ENCODE measurements around the gene OPN4.

OPN4 gene

DNA sequence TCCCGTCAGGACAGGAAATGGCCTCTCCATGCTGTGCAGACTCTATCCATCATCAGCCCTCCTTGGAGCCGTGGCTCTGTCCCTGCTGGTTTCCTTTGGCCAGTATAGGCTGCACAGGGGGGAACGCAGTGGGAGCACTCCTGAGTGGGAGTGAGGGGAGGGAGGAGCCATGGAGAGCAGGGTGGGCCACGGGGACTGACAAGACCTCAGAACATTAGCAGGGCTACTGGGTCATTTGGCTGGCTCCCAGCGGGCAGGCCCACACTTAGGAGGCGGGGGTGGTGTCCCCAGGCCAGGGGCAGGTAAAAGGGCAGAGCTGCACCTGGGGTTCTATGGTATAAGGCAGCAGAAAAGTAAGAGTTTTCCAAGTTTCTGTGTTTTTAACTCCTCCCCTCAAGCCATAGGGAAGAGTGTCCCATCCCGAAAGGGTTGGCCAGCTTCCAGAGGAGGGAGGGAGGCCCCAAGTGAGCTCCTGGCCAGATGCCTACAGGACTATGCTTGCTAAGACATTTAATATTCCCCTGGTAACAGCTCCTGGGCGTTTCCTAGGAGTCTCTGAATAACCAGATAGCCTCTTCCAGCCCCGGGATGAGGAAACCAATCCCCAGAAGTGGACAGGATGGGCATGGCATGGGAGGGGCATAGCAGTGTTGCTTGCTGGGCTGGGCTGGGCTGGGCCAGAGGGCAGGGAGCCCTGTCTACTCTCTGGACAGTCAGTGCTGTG, 5.5 kb upstream of the OPN4 start:
- no peak overlapping the region for H3K4me3 ChIP-seq (ENCODE audit: low read depth, low read length)
- TF ChIP-seq, protein P1, sequence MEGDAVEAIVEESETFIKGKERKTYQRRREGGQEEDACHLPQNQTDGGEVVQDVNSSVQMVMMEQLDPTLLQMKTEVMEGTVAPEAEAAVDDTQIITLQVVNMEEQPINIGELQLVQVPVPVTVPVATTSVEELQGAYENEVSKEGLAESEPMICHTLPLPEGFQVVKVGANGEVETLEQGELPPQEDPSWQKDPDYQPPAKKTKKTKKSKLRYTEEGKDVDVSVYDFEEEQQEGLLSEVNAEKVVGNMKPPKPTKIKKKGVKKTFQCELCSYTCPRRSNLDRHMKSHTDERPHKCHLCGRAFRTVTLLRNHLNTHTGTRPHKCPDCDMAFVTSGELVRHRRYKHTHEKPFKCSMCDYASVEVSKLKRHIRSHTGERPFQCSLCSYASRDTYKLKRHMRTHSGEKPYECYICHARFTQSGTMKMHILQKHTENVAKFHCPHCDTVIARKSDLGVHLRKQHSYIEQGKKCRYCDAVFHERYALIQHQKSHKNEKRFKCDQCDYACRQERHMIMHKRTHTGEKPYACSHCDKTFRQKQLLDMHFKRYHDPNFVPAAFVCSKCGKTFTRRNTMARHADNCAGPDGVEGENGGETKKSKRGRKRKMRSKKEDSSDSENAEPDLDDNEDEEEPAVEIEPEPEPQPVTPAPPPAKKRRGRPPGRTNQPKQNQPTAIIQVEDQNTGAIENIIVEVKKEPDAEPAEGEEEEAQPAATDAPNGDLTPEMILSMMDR (IDR thresholded peaks at IDR 0.05; ENCODE audit: low read depth, low read length): no peak

DNA sequence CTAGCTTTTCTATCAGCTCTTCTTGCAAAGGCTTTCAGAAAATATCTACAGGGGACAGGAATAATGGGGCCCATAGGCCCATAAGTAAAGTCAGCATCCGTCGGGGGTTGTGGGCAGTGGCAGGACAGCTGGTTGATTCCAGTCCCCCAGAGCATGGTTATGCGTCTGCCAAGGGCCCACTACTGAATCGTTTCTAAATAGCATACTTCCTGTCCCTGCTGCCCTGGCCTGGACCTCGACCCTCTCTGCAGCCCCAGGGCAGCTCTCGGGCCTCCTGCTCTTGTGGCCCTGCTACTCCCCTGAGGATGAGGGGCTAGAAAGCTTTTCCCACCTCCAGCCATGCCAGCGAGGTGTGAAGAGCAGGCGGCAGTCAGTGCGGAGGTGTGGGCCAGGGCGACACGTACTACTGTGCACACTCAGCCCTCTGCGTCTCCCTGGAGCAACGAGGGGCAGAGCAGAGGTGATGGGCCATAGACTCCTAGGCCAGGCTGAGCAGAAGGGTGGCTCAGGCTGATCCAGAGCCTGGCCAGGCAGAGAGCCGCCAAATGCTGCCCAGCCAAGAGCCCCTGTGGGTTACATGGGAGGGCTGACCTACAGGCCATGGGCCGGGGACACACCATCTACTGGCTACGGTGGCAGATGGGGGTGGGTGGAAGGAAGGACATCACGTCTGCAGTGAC, 4.7 kb upstream of the OPN4 start:
- H3K4me3 ChIP-seq (ENCODE audit: low read depth, low read length): no peak overlapping the region
- TF ChIP-seq, protein P1 (IDR thresholded peaks at IDR 0.05; ENCODE audit: low read depth, low read length): no peak

DNA sequence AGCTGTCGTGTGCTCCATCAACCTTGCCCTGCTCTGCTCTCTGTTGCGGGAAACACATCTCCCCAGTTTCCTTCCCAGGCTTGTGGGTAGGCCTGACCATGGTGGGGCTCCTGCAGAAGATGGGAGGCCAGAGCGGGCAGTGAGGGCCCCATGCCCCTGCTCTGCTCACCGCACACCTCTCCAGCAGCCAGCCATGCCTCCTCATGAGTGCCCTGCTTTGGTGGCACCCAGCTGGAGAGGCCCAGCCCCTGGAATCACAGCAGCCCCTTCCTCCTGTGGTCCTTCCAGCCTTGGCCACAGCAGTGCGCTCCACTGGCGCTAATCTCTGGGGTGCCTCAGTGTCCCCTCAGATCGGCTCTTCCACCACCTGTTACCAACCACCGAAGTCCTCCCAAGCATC, 4.2 kb upstream of the OPN4 start:
- no peak overlapping the region for H3K4me3 ChIP-seq (ENCODE audit: low read depth, low read length)
- TF ChIP-seq, protein P1 (IDR thresholded peaks at IDR 0.05; ENCODE audit: low read depth, low read length): no peak

DNA sequence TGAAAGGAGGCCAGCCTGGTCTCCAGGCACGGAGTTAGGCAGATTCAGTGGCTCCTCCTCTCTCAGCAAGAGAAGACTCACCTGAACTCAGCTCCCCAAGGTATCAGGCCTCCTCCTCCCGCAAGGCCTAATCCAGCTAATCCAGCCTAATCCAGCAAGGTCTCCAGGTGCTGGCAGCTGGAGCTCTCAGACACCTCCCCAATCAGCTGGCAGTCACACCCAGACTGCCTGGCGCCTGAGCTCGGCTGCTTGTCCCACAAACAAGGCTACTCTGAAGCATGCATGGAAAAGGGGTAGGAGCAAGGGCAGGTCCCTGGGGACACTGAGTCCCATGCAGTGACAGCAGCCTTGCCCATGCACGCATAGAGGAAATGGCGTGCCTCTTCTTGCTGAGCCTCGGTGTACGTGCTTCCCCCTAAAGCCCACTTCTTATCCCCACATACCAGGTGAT, 3.3 kb upstream of the OPN4 start:
- no peak overlapping the region for H3K4me3 ChIP-seq (ENCODE audit: low read depth, low read length)
- TF ChIP-seq, protein P1 (IDR thresholded peaks at IDR 0.05; ENCODE audit: low read depth, low read length): no peak

DNA sequence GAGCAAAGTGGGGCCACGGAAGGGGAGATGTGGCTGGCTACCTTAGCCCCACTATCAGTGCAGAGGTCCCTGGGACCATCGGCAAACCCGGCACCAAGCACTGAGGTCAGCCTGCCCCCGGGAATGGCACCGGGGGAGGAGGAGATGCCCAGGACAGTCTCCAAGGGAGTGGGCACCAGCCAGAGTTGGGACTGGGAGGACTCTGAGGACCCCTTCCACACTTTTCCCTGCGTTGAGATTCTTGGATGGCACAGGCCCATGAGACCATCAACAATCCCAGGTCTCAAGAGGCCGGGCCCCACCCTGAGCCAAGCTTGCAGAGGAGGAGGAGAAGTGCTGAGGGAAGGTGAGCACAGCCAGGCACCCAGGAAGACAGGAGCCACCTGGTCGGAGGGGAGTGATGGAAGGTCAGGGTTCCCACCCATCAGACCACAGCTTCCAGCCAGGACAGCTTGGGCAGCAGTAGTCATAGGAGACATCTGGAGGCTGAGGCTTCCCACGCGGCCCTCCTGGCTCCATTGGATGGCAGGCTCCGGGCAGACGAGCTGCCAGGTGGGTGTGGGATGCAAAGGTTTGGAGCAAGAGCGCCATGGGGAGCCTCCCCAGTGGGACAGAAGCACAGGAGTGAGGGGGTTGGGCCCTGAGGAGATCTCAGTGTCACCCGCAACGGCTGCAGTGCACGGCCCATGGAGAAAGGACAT, 2.6 kb upstream of the OPN4 start:
- H3K4me3 ChIP-seq (ENCODE audit: low read depth, low read length): no peak overlapping the region
- TF ChIP-seq, protein P1 (IDR thresholded peaks at IDR 0.05; ENCODE audit: low read depth, low read length): no peak

DNA sequence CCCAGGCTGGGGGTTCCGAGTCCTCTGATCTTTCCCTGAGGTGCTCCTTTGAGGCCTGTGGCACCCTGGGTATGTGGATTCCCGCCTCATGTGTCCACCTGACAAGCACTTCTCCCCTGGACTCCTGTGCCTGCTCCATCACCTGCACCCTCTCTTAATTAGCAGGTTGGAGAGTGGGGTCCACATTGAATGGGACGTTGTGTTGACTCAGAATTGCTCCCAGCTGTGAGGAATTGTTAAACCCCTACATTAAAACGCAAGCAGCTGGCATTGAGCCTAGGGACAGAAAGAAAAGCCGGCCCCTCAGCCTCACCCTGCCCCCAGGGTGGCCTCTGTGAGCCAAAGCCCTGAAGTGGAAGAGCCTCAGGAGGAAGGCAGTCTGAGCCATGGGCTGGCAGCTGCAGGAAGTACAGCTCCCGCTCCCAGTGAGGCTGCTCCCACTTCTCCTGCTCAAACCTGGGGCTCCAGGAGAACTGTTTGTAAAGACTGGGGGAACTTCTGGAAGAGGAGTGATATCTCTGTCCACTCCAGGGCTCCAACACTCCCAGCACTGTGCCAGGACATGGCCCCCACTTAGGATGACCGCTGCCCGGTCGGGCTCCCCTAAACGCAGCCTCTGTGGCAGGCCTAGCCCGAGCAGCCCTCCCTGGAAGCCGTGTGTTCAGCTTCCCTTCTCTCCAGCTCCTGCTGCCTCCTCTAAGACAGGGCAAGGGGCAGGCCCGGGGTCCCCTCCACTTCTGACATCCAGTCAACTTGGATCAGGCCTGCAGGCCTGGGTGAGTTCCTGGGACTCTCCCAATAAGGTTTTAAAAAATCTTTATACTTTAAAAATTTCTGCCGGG, 1.8 kb upstream of the OPN4 start:
- no peak overlapping the region for H3K4me3 ChIP-seq (ENCODE audit: low read depth, low read length)
- TF ChIP-seq, protein P1 (IDR thresholded peaks at IDR 0.05; ENCODE audit: low read depth, low read length): no peak
